GM12878 (cell line): ENCODE data around the gene RASA4B. TPM values are rescaled to one million over a fixed set of nuclear protein-coding genes. Genes with fewer than 3 reads are reported as not detected.
"Not testable (repeated sequence)": the region's sequence is repeated elsewhere in the genome, so short reads cannot be mapped to it uniquely, and the experiment has no call there.

Experiments used
- ATAC-seq: fragments of 200-7000 bp; cut with Tn5 transposase; 3 replicates; pipeline ENCODE4 v1.9.1; 2020; ENCODE audit warnings: mild to moderate bottlenecking, moderate library complexity
- BruUV-seq: library from RNA; stranded (reverse); fragments of 400-500 nt; replicated peaks from 2 replicates; lab custom pipeline; 2021; lab: Mats Ljungman, UMichigan
- CTCF ChIA-PET: fragments of 300-600 bp; sonication (Branson Sonifier 250); formaldehyde crosslinking; extraction: SDS; loops from one replicate; lab custom pipeline; 2021; ENCODE audit warnings: inconsistent platforms; lab: Yijun Ruan, JAX
- POLR2A ChIA-PET: fragments of 350-600 bp; formaldehyde crosslinking; extraction: SDS; loops from one replicate; lab custom pipeline; 2021; ENCODE audit warnings: inconsistent platforms; lab: Charles Lee
- RAD21 ChIA-PET: fragments of 300-600 bp; sonication (Branson Sonifier 250); formaldehyde crosslinking; loops from one replicate; lab custom pipeline; 2023; ENCODE audit warnings: antibody characterized with exemption; ENCODE audit not compliant: unreplicated experiment; lab: Charles Lee
- SMC1A ChIA-PET: fragments of 300-600 bp; sonication (Branson Sonifier 250); formaldehyde crosslinking; loops from one replicate; lab custom pipeline; 2023; ENCODE audit not compliant: unreplicated experiment, uncharacterized antibody; lab: Charles Lee
- DNase-seq: peaks from one replicate; pipeline ENCODE4 v3.0.0-alpha.2; 2011; ENCODE audit warnings: low read depth, low spot score
- FAIRE-seq: peaks from 3 replicates; lab custom pipeline; 2011; peaks lifted over from hg19 to GRCh38; lab: Jason Lieb, UNC
- H2AFZ ChIP-seq: 2 replicates; pipeline ENCODE4 v1.6.0; 2011; ENCODE audit warnings: low read depth, low read length, control low read depth; ENCODE audit not compliant: control insufficient read depth
- H3K27ac ChIP-seq: 2 replicates; pipeline ENCODE4 v1.5.1; 2011; ENCODE audit warnings: control low read depth; ENCODE audit not compliant: control insufficient read depth, insufficient read depth
- H3K27me3 ChIP-seq, 2 experiments: replicated peaks in 1 of 2; 2 replicates each; pipeline versions ENCODE4 v1.6.0 to v1.6.1; 2011; ENCODE audit warnings: low read length in 1 of 2; ENCODE audit not compliant: control insufficient read depth in 2 of 2, insufficient read depth in 2 of 2
- H3K36me3 ChIP-seq, 2 experiments: 2 replicates each; pipeline ENCODE4 v1.5.1; 2011; ENCODE audit warnings: low read length in 1 of 2; ENCODE audit not compliant: control insufficient read depth in 2 of 2, insufficient read depth in 2 of 2
- H3K4me1 ChIP-seq: 2 replicates; pipeline ENCODE4 v1.6.1; 2011; ENCODE audit warnings: mild to moderate bottlenecking, low read length, moderate library complexity, mixed read lengths; ENCODE audit not compliant: control insufficient read depth, insufficient read depth
- H3K4me2 ChIP-seq: 2 replicates; pipeline ENCODE4 v1.6.0; 2011; ENCODE audit warnings: control low read depth; ENCODE audit not compliant: control insufficient read depth, insufficient read depth
- H3K4me3 ChIP-seq: fragments of 200-600 bp; sonication (generic); 2 replicates; pipeline ENCODE4 v1.5.1; 2016
- H3K79me2 ChIP-seq: 2 replicates; pipeline ENCODE4 v1.6.0; 2011; ENCODE audit warnings: low read length; ENCODE audit not compliant: control insufficient read depth, insufficient read depth
- H3K9ac ChIP-seq: 2 replicates; pipeline ENCODE4 v1.8.0; 2011; ENCODE audit warnings: low read length, control low read depth, mixed read lengths; ENCODE audit not compliant: control insufficient read depth, insufficient read depth
- H3K9me3 ChIP-seq: replicated peaks from 3 replicates; pipeline ENCODE4 v1.5.1; 2011; ENCODE audit warnings: mild to moderate bottlenecking, low read length; ENCODE audit not compliant: control insufficient read depth, insufficient read depth
- H4K20me1 ChIP-seq: 2 replicates; pipeline ENCODE4 v1.6.0; 2011; ENCODE audit not compliant: control insufficient read depth, insufficient read depth
- MTA2 ChIP-seq: fragments of 450-650 bp; IDR thresholded peaks from 2 replicates; pipeline ENCODE4 v1.6.1; 2016; ENCODE audit warnings: low read depth, mild to moderate bottlenecking, moderate library complexity
- POLR2A ChIP-seq: IDR thresholded peaks from 2 replicates; pipeline ENCODE4 v1.6.1; 2011; ENCODE audit warnings: low read depth, mild to moderate bottlenecking, low read length
- WGBS: methylation state at CpG from one replicate; pipeline ENCODE4 v1.1.6; 2016; ENCODE audit warnings: low lambda C conversion rate; ENCODE audit not compliant: insufficient replicate concordance, insufficient coverage; ENCODE audit errors: missing lambda C conversion rate; 5-methylcytosine and 5-hydroxymethylcytosine counted together
- in situ Hi-C: fragments of 300-500 bp; cut with MboI; formaldehyde crosslinking; loops from 9 replicates; pipeline ENCODE4 v1.14.3; 2018; ENCODE audit warnings: mixed read lengths
- intact Hi-C: fragments of 100-400 bp; cut with micrococcal nuclease; formaldehyde crosslinking; loops from one replicate; pipeline ENCODE4 v1.14.2; 2022; ENCODE audit not compliant: unreplicated experiment
- polyA plus RNA-seq, 11 experiments: library from polyadenylated mRNA; depleted of rRNA in 4 of 11; unstranded in 6 of 11; stranded (reverse) in 5 of 11; fragments of >200 nt; fragmentation: Nextera tagmentation in 4 of 11; fragmentation: Illumina TruSeq in 1 of 11; extraction: Ambion mirVana in 4 of 11; extraction: Trizol in 1 of 11; gene quantifications; 1 replicate in 1 of 11; 2 replicates in 10 of 11; pipeline versions ENCODE4 v1.2.1 to v1.2.3, GENCODE V29; 2011 to 2016; ENCODE audit warnings: inconsistent platforms in 2 of 11, missing spikeins in 2 of 11, low read depth in 1 of 11
- total RNA-seq, 4 experiments: library from RNA; depleted of rRNA in 3 of 4; stranded (reverse); fragments of >200 nt in 3 of 4; fragmentation: Illumina TruSeq in 1 of 4; extraction: Trizol in 1 of 4; gene quantifications; 2 replicates each; pipeline versions ENCODE4 v1.2.1 to v1.2.3, GENCODE V29; 2013 to 2021

RASA4B gene
- total and polyA plus RNA-seq, 10 of the 15 experiments (the other 5 are each of a cell fraction or from before 2014, with no cell fraction given): 0.10 to 16.4 (median 6.4) TPM

GRCh38 chr7:102455596-102455995, 62.0 kb downstream of the RASA4B start:
- SMC1A ChIA-PET: interaction anchor here (0.9 kb wide), 1 partner anchor 31 kb away, joined by 3 read pairs; no protein-coding TSS in a partner anchor
- WGBS: 68% methylated on average over 11 of the region's 11 CpGs
- TF ChIP-seq POLR2A (0 out of 2 replicates have a peak, but pooled peaks have one; percentile 7), MTA2 (no peak)
- TF ChIP-seq, all 136 proteins: peak for 1
- RAD21 ChIA-PET: no interaction called here
- no peak overlapping the region for H3K4me3 ChIP-seq
- no peak for DNase-seq
- no TSS peak for BruUV-seq
- no peaks in the 10 kb centered on the region for H3K9me3 ChIP-seq
- no peaks in the 10 kb centered on the region for H3K4me1 ChIP-seq
- H3K4me2 ChIP-seq: no peak overlapping the region
- in situ Hi-C loops (loop anchor here (10.0 kb wide), 1 partner anchor 51 kb away; no protein-coding TSS in a partner anchor), intact Hi-C loops (no loop called here)
- H3K9ac ChIP-seq: no peak overlapping the region
- CTCF ChIA-PET: interaction anchor here (1.5 to 3.2 kb wide), 2 partner anchors 10 to 51 kb away, joined by 3 to 14 read pairs; no protein-coding TSS in a partner anchor
- no peak overlapping the region for H2AFZ ChIP-seq
- H3K36me3 ChIP-seq: peaks cover 11% of the 10 kb centered on the region in 2 experiments
- H3K79me2 ChIP-seq: no peaks in the 10 kb centered on the region
- no peaks in the 10 kb centered on the region for H3K27me3 ChIP-seq
- ATAC-seq: no peak
- POLR2A ChIA-PET: no interaction called here
- no peak for FAIRE-seq
- no peaks in the 10 kb centered on the region for H4K20me1 ChIP-seq
- no peak overlapping the region for H3K27ac ChIP-seq

DNA sequence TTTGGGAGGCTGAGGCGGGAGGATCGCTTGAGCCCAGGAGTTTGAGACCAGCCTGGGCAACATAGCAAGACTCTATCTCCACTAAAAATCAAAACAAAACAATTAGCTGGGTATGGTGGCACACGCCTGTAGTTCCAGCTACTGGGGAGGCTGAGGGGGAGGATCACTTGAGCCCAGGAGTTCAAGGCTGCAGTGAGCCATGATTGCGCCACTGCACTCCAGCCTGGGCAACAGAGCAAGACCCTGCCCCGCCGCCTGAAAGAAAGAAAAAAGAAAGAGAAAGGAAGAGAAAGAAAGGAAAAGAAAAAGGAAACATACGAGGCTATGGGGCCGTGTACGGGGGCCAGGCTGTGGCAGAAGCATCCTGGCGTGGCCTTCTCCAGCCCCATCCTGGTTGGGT, 62.6 kb downstream of the RASA4B start:
- RAD21 ChIA-PET, FAIRE-seq: not testable (repeated sequence)

More for the DNA sequence above, 62.6 kb downstream of the RASA4B start:
- H3K36me3 ChIP-seq: peaks cover 11% of the 10 kb centered on the region in 2 experiments
- TF ChIP-seq POLR2A: 0 out of 2 replicates have a peak, but pooled peaks have one; percentile 4
- H3K79me2 ChIP-seq, H3K4me2 ChIP-seq, H3K4me3 ChIP-seq, H2AFZ ChIP-seq, H3K9ac ChIP-seq, BruUV-seq, SMC1A ChIA-PET, H3K27ac ChIP-seq, intact Hi-C loops, H3K27me3 ChIP-seq, DNase-seq, H3K4me1 ChIP-seq, H3K9me3 ChIP-seq, ATAC-seq, H4K20me1 ChIP-seq: not testable (repeated sequence)
- WGBS: 83% methylated on average over 10 of the region's 10 CpGs
- POLR2A ChIA-PET: interaction anchor here (1.0 kb wide), 1 partner anchor 13 kb away, joined by 3 read pairs; no protein-coding TSS in a partner anchor
- CTCF ChIA-PET: interaction anchor here (1.5 to 3.2 kb wide), 3 partner anchors 11 to 51 kb away, joined by 3 to 14 read pairs (median 3); no protein-coding TSS in a partner anchor
- in situ Hi-C loops: loop anchor here (5.0 to 10.0 kb wide), 2 partner anchors 50 to 168 kb away; partner anchors contain the start of gene SH2B2
